Smooth muscle cell (in vitro differentiated cells): ENCODE measurements around the gene DLG1. TPM values are rescaled to one million over a fixed set of nuclear protein-coding genes. Genes with fewer than 3 reads are reported as not detected.

Source experiments
- DNase-seq: peaks from one replicate; lab custom pipeline; 2025; ENCODE audit not compliant: unreplicated experiment; lab: John Stamatoyannopoulos, UW
- H2AFZ ChIP-seq: fragments of 200-600 bp; sonication (generic); 2 replicates; pipeline ENCODE4 v1.6.0; 2016; ENCODE audit warnings: antibody characterized with exemption, low read depth, mild to moderate bottlenecking
- H3F3A ChIP-seq: fragments of 200-600 bp; sonication (generic); 2 replicates; pipeline ENCODE4 v1.6.0; 2017; ENCODE audit warnings: antibody characterized with exemption, low read depth
- H3K27ac ChIP-seq: fragments of 200-600 bp; sonication (generic); 2 replicates; pipeline ENCODE4 v1.5.1; 2016; ENCODE audit warnings: low read depth, mild to moderate bottlenecking
- H3K27me3 ChIP-seq: fragments of 200-600 bp; sonication (generic); 2 replicates; pipeline ENCODE4 v1.6.1; 2016; ENCODE audit warnings: low read depth, mild to moderate bottlenecking
- H3K36me3 ChIP-seq: fragments of 200-600 bp; sonication (generic); 2 replicates; pipeline ENCODE4 v1.5.1; 2016; ENCODE audit warnings: low read depth
- H3K4me1 ChIP-seq: fragments of 200-600 bp; sonication (generic); 2 replicates; pipeline ENCODE4 v1.5.1; 2016; ENCODE audit warnings: low read depth
- H3K4me2 ChIP-seq: fragments of 200-600 bp; sonication (generic); 2 replicates; pipeline ENCODE4 v1.6.0; 2016; ENCODE audit warnings: mild to moderate bottlenecking
- H3K4me3 ChIP-seq: fragments of 200-600 bp; sonication (generic); 2 replicates; pipeline ENCODE4 v1.5.1; 2016; ENCODE audit warnings: mild to moderate bottlenecking
- H3K79me2 ChIP-seq: fragments of 200-600 bp; sonication (generic); 2 replicates; pipeline ENCODE4 v1.6.0; 2016; ENCODE audit warnings: low read depth, mild to moderate bottlenecking
- H3K9ac ChIP-seq: fragments of 200-600 bp; sonication (generic); 2 replicates; pipeline ENCODE4 v1.6.0; 2016; ENCODE audit warnings: low read depth
- H3K9me3 ChIP-seq: fragments of 200-600 bp; sonication (generic); replicated peaks from 2 replicates; pipeline ENCODE4 v1.5.1; 2016; ENCODE audit warnings: low read depth
- H4K20me1 ChIP-seq: fragments of 200-600 bp; sonication (generic); 2 replicates; pipeline ENCODE4 v1.6.0; 2016; ENCODE audit warnings: low read depth
- CTCF ChIP-seq: fragments of 200-600 bp; sonication (generic); IDR thresholded peaks from 2 replicates; pipeline ENCODE4 v1.5.1; 2017; ENCODE audit warnings: borderline replicate concordance, mild to moderate bottlenecking, antibody characterized with exemption; ENCODE audit not compliant: insufficient read depth, poor library complexity, severe bottlenecking
- WGBS: methylation state at CpG from one replicate; pipeline ENCODE4 v1.1.7; 2016; ENCODE audit warnings: low lambda C conversion rate; 5-methylcytosine and 5-hydroxymethylcytosine counted together
- polyA plus RNA-seq: library from polyadenylated mRNA; unstranded; fragments of >200 nt; fragmentation: Nextera tagmentation; extraction: Ambion mirVana; gene quantifications from 2 replicates; pipeline ENCODE4 v1.2.1, GENCODE V29; 2016
- total RNA-seq: library from RNA; depleted of rRNA; stranded (reverse); fragments of >200 nt; gene quantifications from 2 replicates; pipeline ENCODE4 v1.2.3, GENCODE V29; 2014

Gene DLG1
- total and polyA plus RNA-seq, 2 experiments from 2014 or later, result 23.5 to 69.0 TPM

DNA sequence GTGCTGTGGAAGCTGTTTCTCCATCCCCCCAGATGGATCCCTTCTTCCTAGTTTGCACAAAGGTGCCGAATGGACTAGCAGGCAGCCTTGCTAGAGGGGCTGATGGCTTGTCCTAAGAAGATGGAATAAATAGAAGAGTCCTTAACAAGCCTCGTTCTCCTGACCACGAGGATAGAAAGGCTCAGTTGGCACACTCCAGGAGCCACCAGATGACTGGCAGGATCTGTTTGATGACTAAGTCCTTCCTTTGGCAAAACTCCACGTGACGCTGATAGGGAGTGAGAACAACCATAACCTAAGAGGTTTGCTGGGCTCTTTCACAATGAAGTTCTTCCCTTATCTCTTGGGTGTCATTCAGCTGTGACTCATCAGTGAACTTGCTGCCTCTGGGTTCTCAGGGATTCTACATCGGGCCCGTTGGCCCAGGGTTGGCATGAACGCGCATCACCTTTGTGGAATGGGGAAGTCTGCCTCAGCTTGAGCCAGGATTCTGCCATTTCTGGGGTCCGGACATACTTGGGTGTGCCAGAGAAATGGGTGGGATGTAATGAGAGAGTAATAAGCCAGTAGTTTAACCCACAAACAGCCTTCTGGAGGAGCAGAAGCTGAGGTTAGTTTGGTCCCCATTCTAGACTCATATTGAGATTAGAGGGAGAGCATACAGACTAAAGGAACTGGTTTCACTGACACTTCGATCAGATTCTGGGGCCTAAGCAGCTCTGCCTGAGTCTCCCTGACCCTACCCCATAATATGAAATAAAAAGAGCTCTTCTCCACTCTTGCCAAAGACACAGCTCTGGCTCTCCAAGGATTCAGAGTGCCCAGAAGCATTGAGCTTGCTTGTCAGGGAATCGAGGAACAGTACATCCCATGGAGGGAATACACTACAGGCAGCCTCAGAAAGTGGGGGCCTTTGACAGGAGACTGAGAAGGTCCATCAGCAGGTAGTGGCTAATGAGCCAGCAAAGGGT is 266.8 kb downstream of the DLG1 start:
- Histone ChIP-seq H3K79me2 (no peaks in the 10 kb centered on the region), H3K4me1 (no peaks in the 10 kb centered on the region), H3K4me3 (no peak overlapping the region), H3K4me2 (peak overlapping the region; percentile 31), H3K36me3 (no peaks in the 10 kb centered on the region), H3K27ac (peak overlapping the region; percentile 81), H4K20me1 (no peaks in the 10 kb centered on the region), H3F3A (peaks cover 9% of the 10 kb centered on the region), H3K27me3 (no peaks in the 10 kb centered on the region), H2AFZ (no peak overlapping the region), H3K9ac (no peak overlapping the region), H3K9me3 (no peaks in the 10 kb centered on the region)
- TF ChIP-seq CTCF, result no peak
- DNase-seq, result no peak
- 40% methylated on average over 12 of the region's 12 CpGs for WGBS

DNA sequence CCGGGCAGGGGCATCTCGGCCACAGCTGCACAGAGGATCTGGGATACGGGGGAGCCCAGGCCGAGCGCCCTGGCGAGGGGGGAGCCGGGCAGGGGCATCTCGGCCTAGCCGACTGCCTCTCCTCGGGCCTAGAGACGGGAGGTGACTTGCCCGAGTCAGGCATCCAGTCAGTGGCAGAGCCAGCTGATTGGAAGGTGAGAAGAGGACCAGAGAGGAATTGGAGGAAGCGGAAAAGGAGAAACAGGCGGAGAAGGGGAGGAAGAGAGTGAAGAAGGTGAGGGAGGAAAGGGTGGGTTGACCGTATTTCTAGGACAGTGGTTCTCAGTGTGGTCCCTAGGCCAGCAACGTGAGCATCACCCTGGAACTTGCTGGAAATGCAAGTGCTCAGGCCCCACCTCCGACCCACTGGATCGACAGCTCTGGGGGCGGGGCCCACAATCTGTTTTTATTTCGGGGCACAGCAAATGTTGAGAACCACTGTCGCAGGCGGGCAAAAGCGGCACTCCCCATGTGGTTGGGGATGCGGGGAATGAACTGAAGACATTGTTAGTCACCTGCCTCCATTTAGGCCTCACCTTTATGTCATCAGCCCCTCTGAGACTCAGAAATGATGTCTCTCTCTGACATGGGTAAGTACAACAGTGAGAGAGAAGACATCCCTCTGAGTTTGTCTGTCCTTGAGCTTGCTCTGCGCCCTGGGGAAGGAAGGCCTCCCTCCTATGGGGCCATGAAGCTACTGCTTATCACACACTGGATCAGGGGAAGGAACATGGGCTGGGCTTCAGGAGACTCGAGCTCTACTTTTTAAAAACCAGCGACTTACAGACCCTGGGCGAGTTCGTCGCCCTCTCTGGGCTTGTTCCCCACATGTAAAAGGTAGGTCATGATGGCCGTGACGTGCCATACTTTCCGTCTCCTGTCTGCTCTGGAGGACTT is 267.8 kb downstream of the DLG1 start:
- Histone ChIP-seq H3K9ac (no peak overlapping the region), H3K27ac (peak overlapping the region; percentile 50)

DNA sequence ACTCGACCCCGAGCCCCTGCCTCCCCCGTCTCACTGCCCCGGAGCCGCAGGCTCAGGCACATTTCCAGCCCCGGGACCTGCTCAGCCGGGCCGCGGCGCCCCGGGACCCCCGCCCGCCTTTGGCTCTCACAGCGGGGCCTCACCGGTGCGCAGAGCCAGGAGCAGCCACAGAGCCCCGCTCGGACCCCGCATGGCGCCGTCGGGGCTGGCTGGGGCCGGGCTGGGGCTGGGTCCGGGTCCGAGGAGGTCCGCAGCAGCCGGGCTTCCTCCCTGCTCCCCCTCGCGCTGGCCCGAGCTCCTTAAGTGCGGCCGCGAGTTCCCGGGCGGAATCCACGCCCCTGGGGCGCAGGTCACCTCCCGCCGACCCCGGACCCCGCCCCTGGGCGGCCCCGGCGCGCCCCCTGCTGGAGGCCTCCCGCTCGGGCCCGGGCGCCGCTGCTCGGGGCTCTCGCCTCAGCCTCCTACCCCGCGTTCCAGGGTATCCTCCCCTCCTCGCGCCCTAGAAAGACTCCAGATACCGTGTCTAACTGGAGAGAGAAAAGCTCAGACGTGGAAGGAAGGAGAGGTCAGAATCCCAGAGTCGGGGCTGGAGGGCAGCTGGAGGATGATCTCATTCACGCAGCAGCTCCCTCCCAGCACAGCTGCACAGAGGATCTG is 268.8 kb downstream of the DLG1 start, which contains the start of gene MELTF:
MELTF (minus strand) TSS at position 307 of the 657 bp plus-strand sequence; CDS start at position 192, 115 bp downstream.
- no peaks in the 10 kb centered on the region for H4K20me1 ChIP-seq
- H3K9me3 ChIP-seq, result no peaks in the 10 kb centered on the region
- peak within 1 kb of the TSS; percentile 88 for H3K4me2 ChIP-seq
- H3K27me3 ChIP-seq, result no peaks in the 10 kb centered on the region
- no peak for DNase-seq
- 5% methylated on average over 38 of the region's 60 CpGs for WGBS
- peak within 1 kb of the TSS; percentile 59 for H3K4me3 ChIP-seq
- no peaks in the 10 kb centered on the region for H3K4me1 ChIP-seq
- H3K36me3 ChIP-seq, result no peaks in the 10 kb centered on the region
- H3F3A ChIP-seq, result peaks cover 9% of the 10 kb centered on the region
- H3K79me2 ChIP-seq, result no peaks in the 10 kb centered on the region
- no peak within 1 kb of the TSS for H2AFZ ChIP-seq
- H3K9ac ChIP-seq, result peak within 1 kb of the TSS; percentile 48
- H3K27ac ChIP-seq, result no peak within 1 kb of the TSS
- TF ChIP-seq CTCF, result peak; percentile 91

More for the DNA sequence above, 267.8 kb downstream of the DLG1 start:
- no peaks in the 10 kb centered on the region for H3K79me2 ChIP-seq
- peak overlapping the region; percentile 17 for H3K4me2 ChIP-seq
- no peaks in the 10 kb centered on the region for H3K9me3 ChIP-seq
- peaks cover 9% of the 10 kb centered on the region for H3F3A ChIP-seq
- H3K27me3 ChIP-seq, result no peaks in the 10 kb centered on the region
- H4K20me1 ChIP-seq, result no peaks in the 10 kb centered on the region
- WGBS, result 87% methylated on average over 31 of the region's 33 CpGs
- no peak overlapping the region for H3K4me3 ChIP-seq
- H3K36me3 ChIP-seq, result no peaks in the 10 kb centered on the region
- H3K4me1 ChIP-seq, result no peaks in the 10 kb centered on the region
- no peak for TF ChIP-seq CTCF
- no peak for DNase-seq
- H2AFZ ChIP-seq, result no peak overlapping the region
